ENCODE results near the gene C12orf60. TPM values are rescaled to one million over a fixed set of nuclear protein-coding genes. Genes with fewer than 3 reads are reported as not detected.

The C12orf60 gene
- total RNA-seq, 3 donors from 2014 or later: 0.44 to 0.96 (median 0.46) TPM

DNA sequence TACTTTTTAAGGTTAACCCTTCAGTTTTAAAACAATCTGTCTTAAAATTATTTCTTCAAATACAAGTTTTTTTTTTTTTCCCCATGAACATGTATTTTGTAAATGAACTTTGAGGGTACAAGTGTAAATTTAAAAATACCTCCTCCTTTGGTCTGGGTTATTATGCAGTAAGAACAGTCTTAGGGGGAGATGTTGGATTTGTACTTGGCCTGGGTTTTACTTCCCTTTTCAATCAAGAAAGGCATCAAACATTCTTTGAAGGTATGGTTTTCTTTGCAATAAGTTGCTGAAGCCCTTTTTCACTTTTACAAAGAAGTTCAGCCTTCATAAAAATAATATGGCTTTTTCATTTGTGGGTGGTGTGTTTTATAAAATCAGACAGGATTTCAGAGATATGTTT lies 20.7 kb upstream of the C12orf60 start:
- TF ChIP-seq, protein P1, sequence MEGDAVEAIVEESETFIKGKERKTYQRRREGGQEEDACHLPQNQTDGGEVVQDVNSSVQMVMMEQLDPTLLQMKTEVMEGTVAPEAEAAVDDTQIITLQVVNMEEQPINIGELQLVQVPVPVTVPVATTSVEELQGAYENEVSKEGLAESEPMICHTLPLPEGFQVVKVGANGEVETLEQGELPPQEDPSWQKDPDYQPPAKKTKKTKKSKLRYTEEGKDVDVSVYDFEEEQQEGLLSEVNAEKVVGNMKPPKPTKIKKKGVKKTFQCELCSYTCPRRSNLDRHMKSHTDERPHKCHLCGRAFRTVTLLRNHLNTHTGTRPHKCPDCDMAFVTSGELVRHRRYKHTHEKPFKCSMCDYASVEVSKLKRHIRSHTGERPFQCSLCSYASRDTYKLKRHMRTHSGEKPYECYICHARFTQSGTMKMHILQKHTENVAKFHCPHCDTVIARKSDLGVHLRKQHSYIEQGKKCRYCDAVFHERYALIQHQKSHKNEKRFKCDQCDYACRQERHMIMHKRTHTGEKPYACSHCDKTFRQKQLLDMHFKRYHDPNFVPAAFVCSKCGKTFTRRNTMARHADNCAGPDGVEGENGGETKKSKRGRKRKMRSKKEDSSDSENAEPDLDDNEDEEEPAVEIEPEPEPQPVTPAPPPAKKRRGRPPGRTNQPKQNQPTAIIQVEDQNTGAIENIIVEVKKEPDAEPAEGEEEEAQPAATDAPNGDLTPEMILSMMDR (IDR thresholded peaks at IDR 0.05): no peak
- no peaks in the 10 kb centered on the region for H3K4me1 ChIP-seq (ENCODE audit: low read depth)
- H3K36me3 ChIP-seq (ENCODE audit: low read depth): peaks cover 6% of the 10 kb centered on the region
- no peaks in the 10 kb centered on the region for H3K9me3 ChIP-seq
- no peak overlapping the region for H3K4me3 ChIP-seq
- no peak for DNase-seq
- intact Hi-C loops (cut with DNase I, micrococcal nuclease): no loop called here
- no peak for ATAC-seq

DNA sequence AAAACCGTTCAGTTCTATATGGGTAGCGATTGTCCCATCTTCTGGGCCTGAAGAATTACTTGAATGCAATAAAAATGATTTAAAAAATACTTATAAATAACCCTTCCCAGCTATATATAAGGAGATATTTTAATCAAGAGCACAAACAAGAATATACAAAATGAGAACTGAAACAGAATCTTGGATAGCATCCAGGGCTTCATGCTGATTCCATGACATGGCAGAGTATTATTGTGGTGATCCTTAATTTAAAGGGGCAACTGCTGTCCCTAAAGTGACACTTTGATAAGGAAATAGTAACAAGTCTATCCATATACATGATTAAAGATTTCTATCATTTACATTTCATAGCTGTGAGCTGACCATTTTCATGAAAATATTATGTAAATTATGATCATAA lies 19.0 kb upstream of the C12orf60 start:
- intact Hi-C loops (cut with DNase I, micrococcal nuclease): no loop called here
- TF ChIP-seq, protein P1 (IDR thresholded peaks at IDR 0.05): no peak
- ATAC-seq: no peak

DNA sequence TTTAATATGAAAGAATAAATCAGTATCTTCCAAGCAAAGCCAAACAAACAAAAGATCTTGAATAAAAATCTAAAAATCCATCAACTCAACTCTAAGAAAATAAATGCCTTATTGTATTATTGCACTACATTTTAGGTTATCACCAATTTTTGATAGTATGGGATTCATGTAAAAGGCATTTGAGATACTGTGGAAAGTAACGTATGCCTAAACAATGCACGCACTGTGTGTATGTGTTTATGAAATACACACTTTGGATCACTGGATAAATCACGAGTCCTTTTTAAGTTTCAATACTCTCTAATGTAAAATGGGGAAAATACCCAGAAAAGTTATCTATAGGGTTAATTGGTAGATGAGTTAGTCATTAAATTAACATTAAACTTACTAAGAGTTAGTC lies 17.9 kb upstream of the C12orf60 start:
- intact Hi-C loops (cut with DNase I, micrococcal nuclease): no loop called here
- Histone ChIP-seq H3K4me3 (no peak overlapping the region), H3K36me3 (ENCODE audit: low read depth) (peaks cover 6% of the 10 kb centered on the region), H3K4me1 (ENCODE audit: low read depth) (no peaks in the 10 kb centered on the region), H3K9me3 (no peaks in the 10 kb centered on the region)
- ATAC-seq: no peak
- TF ChIP-seq, protein P1 (IDR thresholded peaks at IDR 0.05): no peak
- no peak for DNase-seq

More for the DNA sequence above, 19.0 kb upstream of the C12orf60 start:
- Histone ChIP-seq H3K4me3 (no peak overlapping the region), H3K9me3 (no peaks in the 10 kb centered on the region), H3K4me1 (ENCODE audit: low read depth) (no peaks in the 10 kb centered on the region), H3K36me3 (ENCODE audit: low read depth) (peaks cover 6% of the 10 kb centered on the region)
- DNase-seq: no peak

DNA sequence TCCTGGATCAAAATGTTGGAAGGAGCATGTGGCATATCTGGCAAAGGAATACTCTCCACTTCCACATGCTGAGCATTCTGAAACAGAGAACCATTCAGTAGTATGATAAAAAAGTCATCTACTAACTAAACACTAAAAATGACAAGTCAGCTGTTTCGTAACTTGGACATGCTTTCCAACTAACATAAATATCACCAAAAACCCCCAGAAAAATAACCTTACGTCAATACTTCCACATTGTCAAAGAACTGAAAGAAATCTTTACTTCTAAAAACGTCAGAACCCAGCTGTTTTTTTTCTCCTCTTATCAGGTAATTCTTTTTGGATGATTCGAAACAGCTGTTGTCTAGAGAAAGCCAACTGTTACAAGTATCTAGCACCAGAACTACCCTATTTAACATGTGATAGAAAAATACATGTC lies 8.4 kb upstream of the C12orf60 start:
- Histone ChIP-seq H3K4me3 (no peak overlapping the region), H3K9me3 (no peaks in the 10 kb centered on the region), H3K36me3 (ENCODE audit: low read depth) (no peaks in the 10 kb centered on the region), H3K4me1 (ENCODE audit: low read depth) (no peaks in the 10 kb centered on the region)
- intact Hi-C loops (cut with DNase I, micrococcal nuclease): no loop called here
- no peak for ATAC-seq
- DNase-seq: no peak
- TF ChIP-seq, protein P1 (IDR thresholded peaks at IDR 0.05): no peak

DNA sequence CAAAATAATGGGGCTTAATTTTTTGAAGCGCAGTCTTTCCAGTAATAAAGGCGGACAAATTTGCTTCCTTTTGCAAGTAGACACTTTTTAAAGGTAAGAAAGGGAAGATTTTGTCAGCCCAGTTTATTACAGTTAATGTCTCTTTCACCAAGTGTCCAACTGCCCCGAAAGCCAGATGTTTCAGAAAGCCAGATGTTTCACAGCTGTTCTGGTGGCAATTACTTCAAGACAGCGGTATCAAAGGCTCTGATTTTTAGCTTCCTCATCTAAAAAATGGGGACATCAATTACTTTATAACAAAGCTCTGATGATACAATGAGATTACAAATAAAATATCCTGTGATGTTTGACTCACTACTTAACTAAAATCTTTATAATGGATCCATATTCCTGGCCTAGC lies 1.2 kb upstream of the C12orf60 start:
- no peaks in the 10 kb centered on the region for H3K36me3 ChIP-seq (ENCODE audit: low read depth)
- ATAC-seq: no peak
- no peak for DNase-seq
- intact Hi-C loops (cut with DNase I, micrococcal nuclease): no loop called here
- no peak overlapping the region for H3K4me3 ChIP-seq
- H3K9me3 ChIP-seq: no peaks in the 10 kb centered on the region
- H3K4me1 ChIP-seq (ENCODE audit: low read depth): peaks cover 14% of the 10 kb centered on the region
- TF ChIP-seq, protein P1 (IDR thresholded peaks at IDR 0.05): no peak

DNA sequence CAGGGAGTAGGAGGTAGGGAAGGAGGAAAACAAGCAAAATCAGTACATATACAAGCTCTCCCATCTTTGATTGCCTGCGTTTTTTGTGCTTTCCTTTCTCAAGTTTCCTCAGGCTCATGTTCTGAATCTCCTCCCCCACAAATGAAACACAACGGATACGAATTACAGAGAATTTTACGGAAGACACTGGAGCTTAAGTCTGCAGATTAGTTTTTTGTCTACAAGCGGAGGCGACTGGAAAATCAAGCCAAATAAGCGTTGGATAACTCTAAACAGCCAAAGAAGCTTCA lies 804 bp upstream of the C12orf60 start:
- TF ChIP-seq, protein P1 (IDR thresholded peaks at IDR 0.05): no peak
- H3K9me3 ChIP-seq: no peaks in the 10 kb centered on the region
- ATAC-seq (no peak), DNase-seq (no peak)
- H3K4me1 ChIP-seq (ENCODE audit: low read depth): peaks cover 14% of the 10 kb centered on the region
- intact Hi-C loops (cut with DNase I, micrococcal nuclease): no loop called here
- H3K4me3 ChIP-seq: peak overlapping the region; percentile 78
- no peaks in the 10 kb centered on the region for H3K36me3 ChIP-seq (ENCODE audit: low read depth)
